Activated T-helper 1 cell treated with anti-CD3 and anti-CD28 coated beads, Interleukin-12 subunit alpha, Interleukin-12 subunit beta, Interleukin-2, Interleukin-4 antibody, amounts not matched to agents 30 ng/mL and 10 ng/mL and 1 ng/mL, durations not matched to agents 14 hours and 24 hours and 36 hours (primary cell): ENCODE results near the gene THSD4. TPM values are rescaled to one million over a fixed set of nuclear protein-coding genes. Genes with fewer than 3 reads are reported as not detected.

ENCODE experiments used
- DNase-seq: peaks from one replicate; pipeline ENCODE4 v3.0.0; 2021; ENCODE audit warnings: low spot score
- H3K27ac Mint-ChIP-seq: one replicate; pipeline ENCODE4 v1.8.0; 2021; ENCODE audit warnings: mild to moderate bottlenecking, mixed read lengths
- H3K27me3 Mint-ChIP-seq: one replicate; pipeline ENCODE4 v1.8.0; 2022; ENCODE audit warnings: mild to moderate bottlenecking, moderate library complexity, mixed read lengths; ENCODE audit not compliant: insufficient read depth
- H3K36me3 Mint-ChIP-seq: one replicate; pipeline ENCODE4 v1.8.0; 2021; ENCODE audit warnings: low read depth, mixed read lengths
- H3K4me1 Mint-ChIP-seq: one replicate; pipeline ENCODE4 v1.8.0; 2021; ENCODE audit warnings: low read depth, mixed read lengths
- H3K4me3 Mint-ChIP-seq: one replicate; pipeline ENCODE4 v1.8.0; 2021; ENCODE audit warnings: mild to moderate bottlenecking, moderate library complexity, mixed read lengths
- H3K9me3 Mint-ChIP-seq: one replicate; pipeline ENCODE4 v1.8.0; 2021; ENCODE audit warnings: mixed read lengths
- intact Hi-C: fragments of 100-400 bp; cut with micrococcal nuclease; formaldehyde crosslinking; loops from one replicate; pipeline ENCODE4 v1.15.1; 2024
- total RNA-seq: library from RNA; stranded (reverse); gene quantifications from 2 replicates; pipeline ENCODE4 v1.2.3, GENCODE V29; 2022

Gene THSD4
- total RNA-seq, 1 donor from 2014 or later = not detected

- Mint-ChIP-seq H3K27ac (no peak overlapping the region), H3K36me3 (no peaks in the 10 kb centered on the region), H3K27me3 (peaks cover 2% of the 10 kb centered on the region), H3K4me3 (no peak overlapping the region), H3K4me1 (no peaks in the 10 kb centered on the region), H3K9me3 (no peaks in the 10 kb centered on the region)
- intact Hi-C loops = no loop called here
- DNase-seq = no peak
Observed at GRCh38 chr15:71328453-71328852, 213.2 kb downstream of the THSD4 start.

GRCh38 chr15:71329041-71329440 is 213.8 kb downstream of the THSD4 start:
- Mint-ChIP-seq H3K27ac (no peak overlapping the region), H3K9me3 (no peaks in the 10 kb centered on the region), H3K27me3 (peaks cover 2% of the 10 kb centered on the region), H3K4me1 (peaks cover 5% of the 10 kb centered on the region), H3K4me3 (no peak overlapping the region), H3K36me3 (no peaks in the 10 kb centered on the region)
- intact Hi-C loops = no loop called here
- DNase-seq = no peak

GRCh38 chr15:71329497-71330260 is 214.4 kb downstream of the THSD4 start:
- Mint-ChIP-seq H3K27me3 (peaks cover 2% of the 10 kb centered on the region), H3K9me3 (no peaks in the 10 kb centered on the region), H3K27ac (no peak overlapping the region), H3K36me3 (no peaks in the 10 kb centered on the region), H3K4me3 (no peak overlapping the region), H3K4me1 (peaks cover 6% of the 10 kb centered on the region)
- DNase-seq = no peak
- intact Hi-C loops = no loop called here

GRCh38 chr15:71330638-71331162 is 215.4 kb downstream of the THSD4 start:
- no peak overlapping the region for H3K27ac Mint-ChIP-seq
- no peak for DNase-seq
- H3K27me3 Mint-ChIP-seq = no peaks in the 10 kb centered on the region
- intact Hi-C loops = no loop called here
- H3K4me1 Mint-ChIP-seq = peaks cover 6% of the 10 kb centered on the region
- H3K4me3 Mint-ChIP-seq = no peak overlapping the region
- H3K36me3 Mint-ChIP-seq = no peaks in the 10 kb centered on the region
- H3K9me3 Mint-ChIP-seq = no peaks in the 10 kb centered on the region

GRCh38 chr15:71331173-71331572 is 215.9 kb downstream of the THSD4 start:
- H3K27me3 Mint-ChIP-seq = no peaks in the 10 kb centered on the region
- H3K4me3 Mint-ChIP-seq = no peak overlapping the region
- no peak overlapping the region for H3K27ac Mint-ChIP-seq
- no peaks in the 10 kb centered on the region for H3K9me3 Mint-ChIP-seq
- H3K36me3 Mint-ChIP-seq = no peaks in the 10 kb centered on the region
- no peak for DNase-seq
- peaks cover 6% of the 10 kb centered on the region for H3K4me1 Mint-ChIP-seq
- intact Hi-C loops = no loop called here

- Mint-ChIP-seq H3K36me3 (no peaks in the 10 kb centered on the region), H3K27ac (no peak overlapping the region), H3K4me1 (peaks cover 6% of the 10 kb centered on the region), H3K9me3 (no peaks in the 10 kb centered on the region), H3K4me3 (no peak overlapping the region), H3K27me3 (no peaks in the 10 kb centered on the region)
- intact Hi-C loops = no loop called here
- DNase-seq = no peak
Observed at GRCh38 chr15:71332431-71333004, 217.2 kb downstream of the THSD4 start.

- H3K4me1 Mint-ChIP-seq = peaks cover 6% of the 10 kb centered on the region
- H3K27me3 Mint-ChIP-seq = no peaks in the 10 kb centered on the region
- intact Hi-C loops = no loop called here
- H3K4me3 Mint-ChIP-seq = no peak overlapping the region
- no peaks in the 10 kb centered on the region for H3K36me3 Mint-ChIP-seq
- no peaks in the 10 kb centered on the region for H3K9me3 Mint-ChIP-seq
- no peak for DNase-seq
- H3K27ac Mint-ChIP-seq = no peak overlapping the region
Observed at GRCh38 chr15:71333136-71333700, 217.9 kb downstream of the THSD4 start.

GRCh38 chr15:71333839-71334238 is 218.6 kb downstream of the THSD4 start:
- no peaks in the 10 kb centered on the region for H3K27me3 Mint-ChIP-seq
- DNase-seq = no peak
- H3K4me1 Mint-ChIP-seq = peaks cover 6% of the 10 kb centered on the region
- intact Hi-C loops = no loop called here
- H3K27ac Mint-ChIP-seq = no peak overlapping the region
- no peaks in the 10 kb centered on the region for H3K36me3 Mint-ChIP-seq
- H3K9me3 Mint-ChIP-seq = no peaks in the 10 kb centered on the region
- H3K4me3 Mint-ChIP-seq = no peak overlapping the region

GRCh38 chr15:71334434-71334833 is 219.2 kb downstream of the THSD4 start:
- peaks cover 6% of the 10 kb centered on the region for H3K4me1 Mint-ChIP-seq

GRCh38 chr15:71334873-71335272 is 219.6 kb downstream of the THSD4 start:
- Mint-ChIP-seq H3K4me1 (peaks cover 6% of the 10 kb centered on the region), H3K27me3 (no peaks in the 10 kb centered on the region)
- intact Hi-C loops = no loop called here

More at GRCh38 chr15:71334434-71334833, 219.2 kb downstream of the THSD4 start:
- H3K36me3 Mint-ChIP-seq = no peaks in the 10 kb centered on the region
- no peaks in the 10 kb centered on the region for H3K9me3 Mint-ChIP-seq
- H3K4me3 Mint-ChIP-seq = no peak overlapping the region
- intact Hi-C loops = no loop called here
- no peaks in the 10 kb centered on the region for H3K27me3 Mint-ChIP-seq
- H3K27ac Mint-ChIP-seq = no peak overlapping the region
- no peak for DNase-seq

GRCh38 chr15:71335591-71335990 is 220.3 kb downstream of the THSD4 start:
- H3K36me3 Mint-ChIP-seq = no peaks in the 10 kb centered on the region
- H3K9me3 Mint-ChIP-seq = no peaks in the 10 kb centered on the region
- peaks cover 6% of the 10 kb centered on the region for H3K4me1 Mint-ChIP-seq
- no peak overlapping the region for H3K27ac Mint-ChIP-seq
- H3K4me3 Mint-ChIP-seq = no peak overlapping the region
- intact Hi-C loops = no loop called here
- no peak for DNase-seq
- H3K27me3 Mint-ChIP-seq = no peaks in the 10 kb centered on the region

More at GRCh38 chr15:71334873-71335272, 219.6 kb downstream of the THSD4 start:
- H3K9me3 Mint-ChIP-seq = no peaks in the 10 kb centered on the region
- H3K27ac Mint-ChIP-seq = no peak overlapping the region
- DNase-seq = no peak
- H3K36me3 Mint-ChIP-seq = no peaks in the 10 kb centered on the region
- H3K4me3 Mint-ChIP-seq = no peak overlapping the region

- Mint-ChIP-seq H3K4me1 (peaks cover 6% of the 10 kb centered on the region), H3K4me3 (no peak overlapping the region), H3K9me3 (no peaks in the 10 kb centered on the region), H3K27me3 (peaks cover 1% of the 10 kb centered on the region), H3K27ac (no peak overlapping the region), H3K36me3 (no peaks in the 10 kb centered on the region)
- DNase-seq = no peak
- intact Hi-C loops = no loop called here
Observed at GRCh38 chr15:71336671-71337070, 221.4 kb downstream of the THSD4 start.

GRCh38 chr15:71337197-71337845 is 222.1 kb downstream of the THSD4 start:
- intact Hi-C loops = no loop called here
- Mint-ChIP-seq H3K36me3 (no peaks in the 10 kb centered on the region), H3K4me3 (no peak overlapping the region), H3K27ac (no peak overlapping the region), H3K4me1 (peaks cover 6% of the 10 kb centered on the region), H3K27me3 (peaks cover 2% of the 10 kb centered on the region), H3K9me3 (no peaks in the 10 kb centered on the region)
- DNase-seq = no peak
